Neural cell (in vitro differentiated cells): ENCODE data around the gene ATP11B. TPM values are rescaled to one million over a fixed set of nuclear protein-coding genes. Genes with fewer than 3 reads are reported as not detected.

Source experiments
- H2AFZ ChIP-seq: fragments of 200-600, 300-800 bp; sonication (generic), shearing (Covaris generic); 2 replicates; pipeline ENCODE4 v1.6.0; 2014; ENCODE audit warnings: low read depth, mild to moderate bottlenecking, antibody characterized with exemption, low read length, moderate library complexity
- H3F3A ChIP-seq: fragments of 200-600 bp; shearing (Covaris generic); 2 replicates; pipeline ENCODE4 v1.6.1; 2016; ENCODE audit warnings: mild to moderate bottlenecking, moderate library complexity, mixed read lengths, antibody characterized with exemption, low read length; ENCODE audit not compliant: insufficient read depth, poor library complexity, severe bottlenecking
- H3K27ac ChIP-seq: fragments of 200-600, 300-800 bp; sonication (generic), shearing (Covaris generic); 2 replicates; pipeline ENCODE4 v1.5.1; 2014; ENCODE audit warnings: mild to moderate bottlenecking, low read length, moderate library complexity
- H3K27me3 ChIP-seq: fragments of 300-800, 200-600 bp; sonication (generic), shearing (Covaris generic); 2 replicates; pipeline ENCODE4 v1.6.0; 2014; ENCODE audit warnings: mild to moderate bottlenecking, low read depth, low read length, moderate library complexity; ENCODE audit not compliant: insufficient read depth
- H3K36me3 ChIP-seq: fragments of 300-800, 200-600 bp; sonication (generic), shearing (Covaris generic); 2 replicates; pipeline ENCODE4 v1.5.1; 2014; ENCODE audit warnings: mild to moderate bottlenecking, antibody characterized with exemption, low read length, moderate library complexity; ENCODE audit not compliant: insufficient read depth
- H3K4me2 ChIP-seq: fragments of 300-800, 200-600 bp; sonication (generic), shearing (Covaris generic); 2 replicates; pipeline ENCODE4 v1.6.0; 2014; ENCODE audit warnings: mild to moderate bottlenecking, low read length
- H3K4me3 ChIP-seq: fragments of 300-800, 200-600 bp; sonication (generic), shearing (Covaris generic); 2 replicates; pipeline ENCODE4 v1.5.1; 2014; ENCODE audit warnings: mild to moderate bottlenecking, low read length, moderate library complexity
- H3K79me2 ChIP-seq: fragments of 200-600 bp; shearing (Covaris generic); replicated peaks from 2 replicates; pipeline ENCODE4 v1.6.0; 2014; ENCODE audit warnings: mild to moderate bottlenecking, low read length, moderate library complexity; ENCODE audit not compliant: insufficient read depth
- H3K9ac ChIP-seq: fragments of 300-800, 200-600 bp; sonication (generic), shearing (Covaris generic); 2 replicates; pipeline ENCODE4 v1.6.1; 2016; ENCODE audit warnings: mild to moderate bottlenecking, low read length, mixed read lengths
- H3K9me2 ChIP-seq: fragments of 200-600 bp; shearing (Covaris generic); 2 replicates; pipeline ENCODE4 v1.6.1; 2016; ENCODE audit warnings: mild to moderate bottlenecking, low read length, mixed read lengths; ENCODE audit not compliant: insufficient read depth
- H3K9me3 ChIP-seq: fragments of 200-600, 300-800 bp; sonication (generic), shearing (Covaris generic); 2 replicates; pipeline ENCODE4 v1.6.1; 2016; ENCODE audit warnings: mild to moderate bottlenecking, mixed run types, low read length, moderate library complexity, mixed read lengths
- H4K20me1 ChIP-seq: fragments of 200-600 bp; shearing (Covaris generic); 2 replicates; pipeline ENCODE4 v1.6.1; 2016; ENCODE audit warnings: mild to moderate bottlenecking, mixed run types; ENCODE audit not compliant: insufficient read depth
- EP300 ChIP-seq: fragments of 450-650 bp; conservative IDR thresholded peaks from 2 replicates; pipeline ENCODE4 v1.6.1; 2014; ENCODE audit warnings: antibody characterized with exemption, mild to moderate bottlenecking, moderate library complexity; ENCODE audit not compliant: poor library complexity, severe bottlenecking
- EZH2 ChIP-seq: fragments of 200-600, 300-800 bp; shearing (Covaris generic), sonication (generic); IDR thresholded peaks from 2 replicates; pipeline ENCODE4 v1.6.1; 2014; ENCODE audit warnings: antibody characterized with exemption, low read length, borderline replicate concordance, mild to moderate bottlenecking; ENCODE audit not compliant: insufficient read depth, poor library complexity, severe bottlenecking
- MXI1 ChIP-seq: fragments of 450-650 bp; conservative IDR thresholded peaks from 2 replicates; pipeline ENCODE4 v1.6.1; 2014; ENCODE audit warnings: antibody characterized with exemption, mild to moderate bottlenecking; ENCODE audit not compliant: poor library complexity, severe bottlenecking
- POLR2AphosphoS5 ChIP-seq: IDR thresholded peaks from 2 replicates; pipeline ENCODE4 v1.6.1; 2012
- RAD21 ChIP-seq: fragments of 450-650 bp; conservative IDR thresholded peaks from 2 replicates; pipeline ENCODE4 v1.6.1; 2014; ENCODE audit warnings: antibody characterized with exemption, mild to moderate bottlenecking, moderate library complexity
- SMC3 ChIP-seq: fragments of 450-650 bp; conservative IDR thresholded peaks from 2 replicates; pipeline ENCODE4 v1.6.1; 2014; ENCODE audit warnings: antibody characterized with exemption, mild to moderate bottlenecking, moderate library complexity; ENCODE audit not compliant: poor library complexity
- TAF1 ChIP-seq: IDR thresholded peaks from 2 replicates; pipeline ENCODE4 v1.6.1; 2012; ENCODE audit warnings: low read depth
- polyA plus RNA-seq: library from polyadenylated mRNA; depleted of rRNA; stranded (reverse); fragments of >200 nt; gene quantifications from 2 replicates; pipeline ENCODE4 v1.2.3, GENCODE V29; 2014
- TF ChIP-seq, protein P1 (sequence below): fragments of 450-650 bp; IDR thresholded peaks from 2 replicates; pipeline ENCODE4 v1.5.1; 2014; ENCODE audit warnings: antibody characterized with exemption, mild to moderate bottlenecking, moderate library complexity; ENCODE audit not compliant: poor library complexity, severe bottlenecking
- TF ChIP-seq, protein P2 (sequence below): IDR thresholded peaks from 2 replicates; pipeline ENCODE4 v1.6.1; 2012; ENCODE audit warnings: borderline replicate concordance

ATP11B gene
- polyA plus RNA-seq, 1 donor from 2014 or later: 31.2 TPM

DNA sequence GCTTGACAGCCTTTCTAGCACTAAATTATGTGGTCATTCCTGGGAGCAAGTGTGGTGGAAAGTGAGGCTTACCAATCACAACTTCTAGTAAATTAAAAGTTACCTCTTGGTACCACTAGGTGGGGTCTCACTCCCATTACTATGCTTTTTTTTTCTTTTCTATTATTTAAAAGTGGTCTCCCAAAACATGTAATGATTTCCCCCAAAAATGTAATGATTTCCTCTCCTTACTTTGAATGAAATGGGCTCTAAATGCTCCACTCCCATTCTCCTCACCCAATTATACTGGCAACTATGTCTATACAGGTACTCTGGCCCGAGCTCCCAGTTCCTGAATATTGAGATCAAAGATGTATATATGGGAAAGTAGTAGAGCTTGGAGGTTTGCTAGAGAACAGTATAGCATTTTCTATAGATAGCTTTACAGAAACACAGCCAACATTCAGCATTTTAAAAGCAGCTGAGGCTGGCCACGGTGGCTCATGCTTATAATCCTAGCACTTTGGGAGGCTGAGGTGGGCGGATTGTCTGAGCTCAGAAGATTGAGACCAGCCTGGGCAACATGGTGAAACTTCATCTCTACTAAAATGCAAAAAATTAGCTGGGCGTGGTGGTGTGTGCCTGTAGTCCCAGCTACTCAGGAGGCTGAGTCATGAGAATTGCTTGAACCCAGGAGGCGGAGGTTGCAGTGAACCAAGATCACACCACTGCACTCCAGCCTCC, 116.2 kb downstream of the ATP11B start:
- Histone ChIP-seq H3K27me3 (no peaks in the 10 kb centered on the region), H3K36me3 (peaks cover 3% of the 10 kb centered on the region), H3K9me3 (no peaks in the 10 kb centered on the region), H3K79me2 (no peaks in the 10 kb centered on the region), H3K4me3 (no peak overlapping the region), H3K9me2 (no peaks in the 10 kb centered on the region), H4K20me1 (no peaks in the 10 kb centered on the region), H3K27ac (no peak overlapping the region), H2AFZ (no peak overlapping the region), H3K4me2 (no peak overlapping the region), H3F3A (no peaks in the 10 kb centered on the region), H3K9ac (no peak overlapping the region)
- TF ChIP-seq SMC3: peak; percentile 41
- TF ChIP-seq POLR2AphosphoS5: no peak
- no peak for TF ChIP-seq TAF1
- TF ChIP-seq RAD21: peak; percentile 36
- TF ChIP-seq, protein P1, sequence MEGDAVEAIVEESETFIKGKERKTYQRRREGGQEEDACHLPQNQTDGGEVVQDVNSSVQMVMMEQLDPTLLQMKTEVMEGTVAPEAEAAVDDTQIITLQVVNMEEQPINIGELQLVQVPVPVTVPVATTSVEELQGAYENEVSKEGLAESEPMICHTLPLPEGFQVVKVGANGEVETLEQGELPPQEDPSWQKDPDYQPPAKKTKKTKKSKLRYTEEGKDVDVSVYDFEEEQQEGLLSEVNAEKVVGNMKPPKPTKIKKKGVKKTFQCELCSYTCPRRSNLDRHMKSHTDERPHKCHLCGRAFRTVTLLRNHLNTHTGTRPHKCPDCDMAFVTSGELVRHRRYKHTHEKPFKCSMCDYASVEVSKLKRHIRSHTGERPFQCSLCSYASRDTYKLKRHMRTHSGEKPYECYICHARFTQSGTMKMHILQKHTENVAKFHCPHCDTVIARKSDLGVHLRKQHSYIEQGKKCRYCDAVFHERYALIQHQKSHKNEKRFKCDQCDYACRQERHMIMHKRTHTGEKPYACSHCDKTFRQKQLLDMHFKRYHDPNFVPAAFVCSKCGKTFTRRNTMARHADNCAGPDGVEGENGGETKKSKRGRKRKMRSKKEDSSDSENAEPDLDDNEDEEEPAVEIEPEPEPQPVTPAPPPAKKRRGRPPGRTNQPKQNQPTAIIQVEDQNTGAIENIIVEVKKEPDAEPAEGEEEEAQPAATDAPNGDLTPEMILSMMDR: peak; percentile 56
- TF ChIP-seq MXI1: no peak
- no peak for TF ChIP-seq EP300
- no peak for TF ChIP-seq EZH2
- TF ChIP-seq, protein P2, sequence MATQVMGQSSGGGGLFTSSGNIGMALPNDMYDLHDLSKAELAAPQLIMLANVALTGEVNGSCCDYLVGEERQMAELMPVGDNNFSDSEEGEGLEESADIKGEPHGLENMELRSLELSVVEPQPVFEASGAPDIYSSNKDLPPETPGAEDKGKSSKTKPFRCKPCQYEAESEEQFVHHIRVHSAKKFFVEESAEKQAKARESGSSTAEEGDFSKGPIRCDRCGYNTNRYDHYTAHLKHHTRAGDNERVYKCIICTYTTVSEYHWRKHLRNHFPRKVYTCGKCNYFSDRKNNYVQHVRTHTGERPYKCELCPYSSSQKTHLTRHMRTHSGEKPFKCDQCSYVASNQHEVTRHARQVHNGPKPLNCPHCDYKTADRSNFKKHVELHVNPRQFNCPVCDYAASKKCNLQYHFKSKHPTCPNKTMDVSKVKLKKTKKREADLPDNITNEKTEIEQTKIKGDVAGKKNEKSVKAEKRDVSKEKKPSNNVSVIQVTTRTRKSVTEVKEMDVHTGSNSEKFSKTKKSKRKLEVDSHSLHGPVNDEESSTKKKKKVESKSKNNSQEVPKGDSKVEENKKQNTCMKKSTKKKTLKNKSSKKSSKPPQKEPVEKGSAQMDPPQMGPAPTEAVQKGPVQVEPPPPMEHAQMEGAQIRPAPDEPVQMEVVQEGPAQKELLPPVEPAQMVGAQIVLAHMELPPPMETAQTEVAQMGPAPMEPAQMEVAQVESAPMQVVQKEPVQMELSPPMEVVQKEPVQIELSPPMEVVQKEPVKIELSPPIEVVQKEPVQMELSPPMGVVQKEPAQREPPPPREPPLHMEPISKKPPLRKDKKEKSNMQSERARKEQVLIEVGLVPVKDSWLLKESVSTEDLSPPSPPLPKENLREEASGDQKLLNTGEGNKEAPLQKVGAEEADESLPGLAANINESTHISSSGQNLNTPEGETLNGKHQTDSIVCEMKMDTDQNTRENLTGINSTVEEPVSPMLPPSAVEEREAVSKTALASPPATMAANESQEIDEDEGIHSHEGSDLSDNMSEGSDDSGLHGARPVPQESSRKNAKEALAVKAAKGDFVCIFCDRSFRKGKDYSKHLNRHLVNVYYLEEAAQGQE: no peak

DNA sequence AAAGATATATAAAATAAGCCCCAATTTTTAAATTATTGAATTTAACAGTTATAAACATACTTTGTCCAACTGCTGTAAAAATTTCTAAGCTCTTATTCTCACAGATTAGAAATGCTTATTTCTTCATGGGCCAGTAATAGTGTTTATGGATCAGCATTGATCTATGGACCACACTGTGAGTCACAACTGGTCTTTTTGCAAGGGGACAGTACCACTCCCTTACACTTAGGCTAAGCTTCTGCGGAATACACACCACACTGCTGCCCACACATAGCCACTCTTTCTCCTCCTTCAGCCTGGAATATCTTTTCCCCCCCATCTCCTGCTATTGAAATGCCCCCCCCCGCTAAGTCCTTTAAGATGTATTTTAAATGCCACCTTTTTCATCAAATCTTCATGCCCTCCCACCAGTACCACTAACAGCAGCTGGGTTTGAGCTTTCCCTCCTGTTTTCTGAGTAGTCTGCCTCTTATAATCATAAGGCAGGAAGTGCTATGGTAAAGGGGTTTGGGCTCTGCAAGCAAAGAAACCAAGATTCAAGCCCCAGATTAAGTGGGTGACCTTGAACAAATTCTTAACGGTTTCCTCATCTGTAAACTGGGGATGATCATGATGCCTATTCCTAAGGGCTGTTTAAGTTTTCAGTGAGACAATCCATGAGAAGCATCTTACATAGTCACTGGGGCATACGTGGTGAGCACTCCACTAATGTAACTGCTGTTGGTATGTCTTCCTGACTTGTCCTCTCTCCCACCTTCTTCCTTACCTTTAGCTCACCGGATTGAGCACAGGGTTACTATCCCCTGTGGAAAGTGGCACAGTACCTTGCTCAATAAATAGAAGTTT, 117.9 kb downstream of the ATP11B start:
- H3K9me3 ChIP-seq: no peaks in the 10 kb centered on the region
- no peak overlapping the region for H3K4me3 ChIP-seq
- no peak overlapping the region for H2AFZ ChIP-seq
- H3K27me3 ChIP-seq: no peaks in the 10 kb centered on the region
- no peak overlapping the region for H3K9ac ChIP-seq
- peaks cover 3% of the 10 kb centered on the region for H3K36me3 ChIP-seq
- H3K79me2 ChIP-seq: no peaks in the 10 kb centered on the region
- no peak overlapping the region for H3K27ac ChIP-seq
- TF ChIP-seq, protein P1: no peak
- H3K4me2 ChIP-seq: no peak overlapping the region
- no peaks in the 10 kb centered on the region for H4K20me1 ChIP-seq
- H3F3A ChIP-seq: no peaks in the 10 kb centered on the region
- H3K9me2 ChIP-seq: no peaks in the 10 kb centered on the region
